Osteocyte (in vitro differentiated cells): ENCODE measurements around the gene PKHD1. TPM values are rescaled to one million over a fixed set of nuclear protein-coding genes. Genes with fewer than 3 reads are reported as not detected.
"Not testable (repeated sequence)": the region's sequence is repeated elsewhere in the genome, so short reads cannot be mapped to it uniquely, and the experiment has no call there.

Experiments
- DNase-seq: peaks from one replicate; pipeline ENCODE4 v3.0.0; 2021; ENCODE audit warnings: mixed read lengths; ENCODE audit not compliant: unreplicated experiment; ENCODE audit errors: extremely low spot score
- H3K27ac Mint-ChIP-seq: one replicate; pipeline ENCODE4 v1.8.0; 2021; ENCODE audit warnings: mild to moderate bottlenecking, mixed read lengths; ENCODE audit not compliant: unreplicated experiment
- H3K27me3 Mint-ChIP-seq: one replicate; pipeline ENCODE4 v1.8.0; 2021; ENCODE audit warnings: mixed read lengths; ENCODE audit not compliant: unreplicated experiment
- H3K36me3 Mint-ChIP-seq: one replicate; pipeline ENCODE4 v1.8.0; 2021; ENCODE audit warnings: mixed read lengths; ENCODE audit not compliant: unreplicated experiment
- H3K4me1 Mint-ChIP-seq: one replicate; pipeline ENCODE4 v1.8.0; 2021; ENCODE audit warnings: mixed read lengths; ENCODE audit not compliant: unreplicated experiment
- H3K4me3 Mint-ChIP-seq: one replicate; pipeline ENCODE4 v1.8.0; 2021; ENCODE audit warnings: mild to moderate bottlenecking, moderate library complexity, mixed read lengths; ENCODE audit not compliant: unreplicated experiment
- H3K9me3 Mint-ChIP-seq: one replicate; pipeline ENCODE4 v1.8.0; 2021; ENCODE audit warnings: mixed read lengths; ENCODE audit not compliant: unreplicated experiment
- CTCF ChIP-seq: fragments of 200-600 bp; sonication (generic); IDR thresholded peaks from 2 replicates; pipeline ENCODE4 v1.5.0; 2021; ENCODE audit warnings: antibody characterized with exemption, mild to moderate bottlenecking, moderate library complexity
- total RNA-seq: library from RNA; stranded (reverse); gene quantifications from 2 replicates; pipeline ENCODE4 v1.2.1, GENCODE V29; 2021

PKHD1 gene
- total RNA-seq, 1 donor from 2014 or later, result not detected

GRCh38 chr6:51856508-51856907 is 230.9 kb downstream of the PKHD1 start:
- Mint-ChIP-seq H3K27ac (no peak overlapping the region), H3K9me3 (peaks cover 16% of the 10 kb centered on the region), H3K36me3 (no peaks in the 10 kb centered on the region), H3K4me1 (no peaks in the 10 kb centered on the region), H3K27me3 (peaks cover 26% of the 10 kb centered on the region), H3K4me3 (no peak overlapping the region)
- DNase-seq, result no peak
- no peak for TF ChIP-seq CTCF

DNA sequence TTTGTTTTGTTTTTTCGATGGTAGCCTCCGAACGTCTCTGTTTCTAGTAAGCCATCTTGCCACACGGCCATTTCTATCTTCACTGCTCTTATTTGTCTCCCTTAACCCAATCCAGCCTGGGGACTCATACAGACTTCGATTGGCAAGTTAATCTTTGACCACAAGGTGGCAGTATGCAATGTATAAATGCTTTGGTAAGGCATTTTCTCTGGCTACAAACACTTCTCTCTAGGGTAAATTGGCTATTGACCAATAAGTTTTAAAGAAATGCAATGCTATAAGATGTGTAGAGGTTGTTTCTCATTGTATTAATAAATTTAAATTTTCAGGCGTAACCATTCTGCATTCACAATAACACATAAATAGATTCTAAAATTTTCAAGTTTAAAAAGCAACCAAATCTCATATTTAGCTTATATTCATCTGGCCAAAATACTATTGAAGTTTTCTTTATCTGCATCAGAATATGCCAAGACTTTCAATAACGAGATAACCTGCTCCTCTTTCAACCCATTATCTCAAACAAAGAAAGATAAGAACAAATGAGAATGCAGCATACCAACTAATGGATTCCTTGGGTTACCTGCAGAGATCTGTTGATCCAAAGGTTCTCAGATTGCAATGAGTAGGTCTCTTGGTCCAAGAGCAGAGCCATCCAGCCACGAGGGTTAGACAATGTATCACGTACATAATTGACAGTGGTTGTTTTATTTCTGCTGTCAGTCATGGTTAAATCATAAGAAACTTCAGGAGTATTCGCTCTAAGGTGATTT is 231.9 kb downstream of the PKHD1 start:
- Mint-ChIP-seq H3K36me3 (no peaks in the 10 kb centered on the region), H3K27ac (no peak overlapping the region), H3K27me3 (peaks cover 26% of the 10 kb centered on the region), H3K9me3 (peaks cover 16% of the 10 kb centered on the region), H3K4me3 (no peak overlapping the region), H3K4me1 (no peaks in the 10 kb centered on the region)
- TF ChIP-seq CTCF, result peak; percentile 76
- DNase-seq, result no peak

GRCh38 chr6:51854876-51855275 is 232.5 kb downstream of the PKHD1 start:
- Mint-ChIP-seq H3K9me3 (peaks cover 16% of the 10 kb centered on the region), H3K4me1 (no peaks in the 10 kb centered on the region), H3K27me3 (peaks cover 26% of the 10 kb centered on the region), H3K27ac (no peak overlapping the region), H3K4me3 (no peak overlapping the region), H3K36me3 (no peaks in the 10 kb centered on the region)
- no peak for DNase-seq
- TF ChIP-seq CTCF, result no peak

DNA sequence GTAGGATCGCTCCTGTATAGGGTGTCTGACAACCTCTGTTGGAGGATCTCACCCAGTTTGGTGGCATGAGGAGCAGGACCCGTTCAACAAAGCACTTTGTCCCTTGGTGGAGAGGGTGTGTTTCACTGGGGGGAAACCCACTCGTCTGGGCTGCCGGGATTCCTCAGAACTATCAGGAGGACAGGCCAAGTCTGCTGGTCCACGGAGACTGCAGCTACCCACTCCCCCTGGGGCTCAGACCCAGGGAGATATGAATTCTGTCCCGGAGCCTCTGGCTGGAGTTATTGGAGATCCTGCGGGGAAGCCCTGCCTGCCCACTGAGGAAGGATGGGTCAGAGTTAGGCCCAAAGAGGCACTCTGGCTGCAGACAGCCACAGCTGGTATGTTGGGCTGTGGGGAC is 233.1 kb downstream of the PKHD1 start:
- peaks cover 19% of the 10 kb centered on the region for H3K9me3 Mint-ChIP-seq
- no peaks in the 10 kb centered on the region for H3K4me1 Mint-ChIP-seq
- DNase-seq, result no peak
- no peak for TF ChIP-seq CTCF
- no peaks in the 10 kb centered on the region for H3K36me3 Mint-ChIP-seq
- no peak overlapping the region for H3K27ac Mint-ChIP-seq
- H3K27me3 Mint-ChIP-seq, result peaks cover 28% of the 10 kb centered on the region
- H3K4me3 Mint-ChIP-seq, result no peak overlapping the region

- not testable (repeated sequence) for H3K4me3 Mint-ChIP-seq, H3K4me1 Mint-ChIP-seq, H3K27ac Mint-ChIP-seq, H3K36me3 Mint-ChIP-seq, DNase-seq
- Mint-ChIP-seq H3K27me3 (peaks cover 26% of the 10 kb centered on the region), H3K9me3 (peaks cover 21% of the 10 kb centered on the region)
Measured at GRCh38 chr6:51853109-51853508, 234.3 kb downstream of the PKHD1 start.
